Hematopoietic multipotent progenitor cell treated with erythropoietin and hydrocortisone succinate and interleukin-3 and kit ligand, for 8 days (in vitro differentiated cells): ENCODE data around the gene HOXC6.
A peak's percentile ranks its signal among the peaks of the same experiment; 100 is the strongest.
"Not testable (repeated sequence)": the region's sequence is repeated elsewhere in the genome, so short reads cannot be mapped to it uniquely, and the experiment has no call there.

ENCODE experiments used
- DNase-seq: peaks from one replicate; pipeline ENCODE4 v3.0.0-alpha.2; 2015

Gene HOXC6

DNA sequence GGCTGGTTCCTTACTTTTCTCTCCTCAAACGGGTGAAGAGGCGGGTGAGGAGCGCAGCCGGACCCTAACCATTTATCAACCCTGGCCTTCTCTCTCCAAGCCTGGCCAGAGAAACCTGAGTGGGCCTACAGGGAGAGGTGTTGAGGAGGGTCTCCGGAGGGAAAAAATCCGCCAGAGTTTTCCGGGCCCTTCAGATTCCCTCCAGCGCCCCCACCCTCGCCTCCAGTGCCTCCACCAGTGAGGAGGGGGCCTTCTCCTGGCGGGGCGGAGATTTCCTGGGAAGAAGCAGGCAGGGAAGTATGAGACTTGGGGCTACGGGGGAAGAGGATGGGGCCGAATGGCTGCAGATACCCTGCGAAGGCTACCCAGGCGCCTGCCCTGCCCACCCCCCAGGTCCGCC is 3.2 kb downstream of the HOXC6 start:
- DNase-seq, result no peak

- DNase-seq, result no peak
Measured at GRCh38 chr12:54032086-54032619, 3.9 kb downstream of the HOXC6 start.

DNA sequence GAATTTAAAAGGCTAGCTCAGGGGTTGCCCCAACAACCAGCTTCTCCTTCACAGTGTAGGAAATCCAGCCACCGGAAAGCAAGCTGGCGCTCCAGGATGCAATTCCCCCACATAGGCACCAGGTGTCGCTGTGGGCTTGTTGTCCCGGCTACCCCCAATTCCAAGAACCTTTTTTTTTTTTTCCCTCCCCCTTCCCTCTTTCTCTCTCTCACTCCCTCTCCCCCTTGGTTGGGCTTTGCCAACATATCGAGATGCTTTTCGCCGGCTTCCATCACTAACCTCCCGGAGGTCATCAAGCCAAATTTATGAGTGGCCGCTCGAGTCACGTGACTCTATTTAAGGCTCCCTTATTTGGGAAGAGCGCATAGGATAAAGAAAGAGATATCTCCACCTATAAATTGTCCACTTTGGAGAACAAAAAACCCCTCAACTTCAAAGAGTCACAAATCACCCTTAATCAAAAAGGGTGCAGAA is 4.4 kb downstream of the HOXC6 start, which contains the start of gene HOXC5:
Gene HOXC5 (plus strand): TSS at position 424 of the 474 bp plus-strand sequence. CDS start 73 bp downstream, outside the sequence.
- peak; percentile 63 for DNase-seq

DNA sequence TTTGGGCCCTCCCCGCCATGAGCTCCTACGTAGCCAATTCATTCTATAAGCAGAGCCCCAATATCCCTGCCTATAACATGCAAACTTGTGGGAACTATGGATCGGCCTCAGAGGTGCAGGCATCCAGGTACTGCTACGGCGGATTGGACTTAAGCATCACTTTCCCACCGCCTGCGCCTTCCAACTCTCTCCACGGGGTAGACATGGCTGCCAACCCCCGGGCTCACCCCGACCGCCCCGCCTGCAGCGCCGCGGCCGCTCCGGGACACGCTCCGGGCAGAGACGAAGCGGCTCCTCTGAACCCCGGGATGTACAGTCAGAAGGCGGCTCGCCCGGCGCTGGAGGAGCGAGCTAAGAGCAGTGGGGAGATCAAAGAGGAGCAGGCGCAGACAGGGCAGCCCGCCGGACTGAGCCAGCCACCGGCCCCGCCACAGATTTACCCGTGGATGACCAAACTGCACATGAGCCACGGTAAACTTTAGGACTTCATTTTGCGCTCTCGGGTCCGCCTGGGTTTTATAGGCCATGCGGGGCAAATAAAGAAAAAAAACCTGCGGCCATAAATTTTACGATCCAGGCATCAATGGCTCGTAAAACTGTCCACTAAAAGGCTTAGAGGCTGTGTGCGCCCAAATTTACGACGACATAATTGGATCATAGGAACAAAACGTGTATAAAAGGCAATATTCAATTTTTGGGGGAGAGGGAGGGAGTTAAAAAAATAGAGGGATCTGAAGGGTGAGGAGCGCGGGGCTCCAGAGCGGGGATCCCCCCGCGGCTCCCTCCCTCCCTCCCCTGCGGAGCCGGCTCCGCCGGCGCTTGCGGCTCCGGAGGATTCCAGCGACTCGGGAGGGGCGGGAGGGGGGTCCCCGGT is 5.1 kb downstream of the HOXC6 start:
- no peak for DNase-seq

GRCh38 chr12:54033980-54034784 is 5.9 kb downstream of the HOXC6 start:
- no peak for DNase-seq

- no peak for DNase-seq
Measured at GRCh38 chr12:54034785-54035310, 6.6 kb downstream of the HOXC6 start.

DNA sequence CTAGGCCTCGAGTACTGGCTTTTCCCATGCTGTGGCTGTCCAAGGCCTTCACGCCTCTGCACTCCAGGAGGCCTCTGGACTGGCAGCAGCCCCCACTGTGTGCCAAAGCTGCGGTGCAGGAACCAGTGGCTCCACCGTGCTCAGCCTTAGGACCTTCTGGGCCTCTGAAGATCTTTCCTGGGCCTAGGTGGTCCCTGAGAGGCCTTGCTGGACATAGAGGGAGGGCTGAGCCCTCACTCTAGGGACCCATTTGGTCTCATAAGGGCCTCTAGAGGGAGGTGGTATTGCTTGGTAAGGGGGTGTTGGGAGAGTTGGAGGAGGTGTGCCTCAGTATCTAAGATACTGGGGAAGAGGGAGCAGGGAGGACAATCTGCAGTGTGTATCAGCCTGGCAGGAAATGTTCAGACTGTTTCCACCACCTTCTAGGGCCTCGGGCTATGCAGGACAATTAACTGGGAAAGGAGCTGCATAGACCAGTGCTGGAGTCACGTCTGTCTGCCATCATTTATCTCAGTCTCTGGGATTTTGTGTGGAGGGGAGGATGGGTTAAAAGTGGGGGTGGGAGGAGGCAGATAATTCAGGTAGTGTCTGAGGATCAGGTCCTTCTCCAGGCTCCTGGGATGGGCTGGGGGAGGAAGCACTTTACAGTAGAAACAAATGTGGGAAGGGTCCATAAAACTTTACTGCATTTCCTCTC is 7.5 kb downstream of the HOXC6 start:
- DNase-seq, result no peak

DNA sequence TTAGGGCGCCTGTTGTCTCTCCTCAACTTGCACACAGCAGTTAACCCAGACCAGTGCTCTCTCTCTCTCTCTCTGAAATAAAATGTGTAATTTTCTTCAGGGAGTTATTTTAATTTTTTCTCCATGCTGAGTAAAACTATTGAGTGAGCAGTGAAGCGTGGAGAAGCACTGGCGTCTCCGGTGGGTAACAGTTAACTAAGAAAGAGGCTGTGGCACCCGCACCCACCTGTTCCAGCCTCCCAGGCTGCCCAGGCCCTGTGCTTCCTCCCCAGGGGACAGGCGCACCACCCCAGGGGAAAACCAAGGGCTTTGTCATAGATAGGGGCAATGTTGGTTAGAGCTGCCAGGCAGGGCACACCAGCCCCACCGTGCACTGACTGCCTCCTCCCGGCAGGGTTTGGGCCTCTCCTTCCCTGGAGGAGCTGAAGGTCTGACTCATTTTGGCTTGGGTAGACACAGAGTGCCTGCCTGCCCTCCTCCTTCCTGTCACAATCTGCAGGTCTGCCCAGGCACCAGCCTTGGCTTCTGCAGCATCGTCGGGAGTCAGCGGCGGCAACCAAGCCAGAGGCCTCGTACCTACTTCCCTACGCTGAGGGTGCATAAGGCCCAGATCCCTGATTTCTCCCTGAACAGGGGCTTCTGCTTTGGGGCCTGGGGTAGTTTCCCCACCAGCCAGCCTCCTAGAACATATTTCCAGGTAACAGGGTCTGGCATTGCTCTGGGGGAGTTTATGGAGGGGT is 8.6 kb downstream of the HOXC6 start:
- DNase-seq, result no peak

- no peak for DNase-seq
Measured at GRCh38 chr12:54037360-54038283, 9.4 kb downstream of the HOXC6 start.

GRCh38 chr12:54038284-54038870 is 10.1 kb downstream of the HOXC6 start:
- no peak for DNase-seq

DNA sequence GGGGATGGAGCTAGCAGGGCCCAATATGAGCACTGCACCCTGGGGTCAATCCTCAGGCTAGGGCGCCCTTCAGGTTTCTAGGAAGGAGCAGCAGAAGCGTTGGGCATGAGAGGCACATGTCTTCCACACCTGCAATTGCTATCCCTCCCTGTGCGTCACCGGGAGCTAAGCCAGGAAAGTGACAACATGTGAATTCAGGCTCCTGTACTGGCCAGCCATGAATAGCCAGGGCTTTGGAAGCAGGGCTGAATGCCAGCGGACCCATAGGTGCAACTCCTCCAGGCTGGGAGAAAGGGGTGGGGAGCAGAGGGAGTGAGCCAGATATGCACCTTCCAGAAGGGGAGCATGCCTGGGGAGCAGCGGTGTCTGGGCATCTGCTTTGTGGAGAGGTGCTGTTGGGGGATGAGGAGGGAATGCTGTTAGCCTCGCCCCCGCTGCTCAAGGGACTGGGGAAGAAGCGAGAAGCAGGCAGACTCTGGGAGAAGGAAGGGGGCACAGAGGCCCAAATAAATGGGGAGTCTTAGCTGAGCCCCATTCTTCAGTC is 10.7 kb downstream of the HOXC6 start:
- no peak for DNase-seq

DNA sequence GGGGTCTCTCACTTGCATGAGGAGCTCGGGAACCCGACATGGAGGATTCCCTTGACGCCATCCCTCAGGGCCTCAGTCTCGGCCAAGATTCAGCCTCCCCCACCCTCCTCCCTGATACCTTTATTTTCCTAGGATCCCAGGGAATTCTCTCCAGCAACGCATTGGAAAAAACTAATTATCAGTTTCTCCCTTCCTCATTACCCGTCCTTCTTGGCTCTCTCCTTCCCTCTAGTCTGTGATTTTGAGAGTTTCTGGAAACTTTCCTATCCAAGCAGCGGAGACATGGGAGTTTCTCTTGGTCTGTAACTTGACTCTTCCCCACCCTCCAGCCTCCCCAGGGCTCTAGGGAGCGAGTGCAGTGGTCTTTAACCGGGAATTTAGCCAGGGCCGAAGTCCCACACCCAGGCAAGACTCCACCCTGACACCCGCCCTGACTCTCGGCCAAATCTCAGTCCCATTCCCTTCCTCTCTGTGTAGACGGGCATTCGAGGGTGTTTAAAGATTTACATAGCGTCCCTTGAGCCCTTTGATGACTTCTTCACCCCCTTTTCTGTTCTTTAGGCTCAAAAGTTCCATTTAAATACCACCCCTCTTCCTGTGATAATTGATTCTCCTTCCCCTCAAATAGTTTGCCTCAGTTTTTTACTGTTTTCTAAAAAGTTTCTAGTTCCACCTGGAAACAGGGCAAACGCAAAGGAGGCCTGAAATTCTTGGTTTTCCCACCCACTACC is 11.3 kb downstream of the HOXC6 start:
- no peak for DNase-seq

DNA sequence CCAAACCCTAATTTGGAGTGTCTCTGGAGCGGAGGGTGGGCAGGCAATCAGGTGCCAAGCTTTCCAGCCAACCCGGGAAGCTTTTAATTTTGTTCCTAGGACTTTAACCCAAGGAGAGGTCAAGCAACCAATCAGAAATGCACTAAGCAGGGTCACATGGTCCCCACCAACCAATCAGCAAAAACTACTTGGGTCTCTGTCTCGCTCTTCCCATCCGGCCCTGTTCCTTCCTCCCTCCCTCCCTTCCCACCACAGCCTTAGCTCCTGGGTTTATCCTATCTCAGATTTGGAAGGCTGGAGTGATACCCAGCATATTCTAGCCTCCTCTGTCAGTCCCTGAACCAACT is 11.9 kb downstream of the HOXC6 start:
- DNase-seq, result no peak

DNA sequence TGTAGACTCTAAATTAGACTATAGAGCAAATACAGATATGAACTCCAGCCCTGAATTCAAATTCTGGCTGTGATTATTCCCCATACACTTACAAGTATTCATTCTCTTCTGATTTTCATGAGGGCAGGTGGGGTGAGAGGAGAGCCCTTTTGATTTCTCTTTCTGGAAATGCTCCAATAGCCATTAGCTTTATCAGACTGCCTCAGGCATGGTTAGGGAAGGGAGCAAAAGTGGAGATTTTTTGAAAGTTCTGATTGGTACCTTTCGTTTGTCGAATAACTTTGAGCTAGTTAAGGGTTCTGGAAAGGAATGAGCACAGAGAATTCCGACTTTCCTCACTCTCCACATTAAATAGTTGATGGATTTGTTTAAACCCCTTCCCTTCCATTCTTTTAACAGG is 12.4 kb downstream of the HOXC6 start:
- DNase-seq, result no peak

GRCh38 chr12:54041097-54041690 is 13.0 kb downstream of the HOXC6 start:
- DNase-seq, result no peak

- DNase-seq, result not testable (repeated sequence)
Measured at GRCh38 chr12:54042033-54042432, 13.8 kb downstream of the HOXC6 start.

DNA sequence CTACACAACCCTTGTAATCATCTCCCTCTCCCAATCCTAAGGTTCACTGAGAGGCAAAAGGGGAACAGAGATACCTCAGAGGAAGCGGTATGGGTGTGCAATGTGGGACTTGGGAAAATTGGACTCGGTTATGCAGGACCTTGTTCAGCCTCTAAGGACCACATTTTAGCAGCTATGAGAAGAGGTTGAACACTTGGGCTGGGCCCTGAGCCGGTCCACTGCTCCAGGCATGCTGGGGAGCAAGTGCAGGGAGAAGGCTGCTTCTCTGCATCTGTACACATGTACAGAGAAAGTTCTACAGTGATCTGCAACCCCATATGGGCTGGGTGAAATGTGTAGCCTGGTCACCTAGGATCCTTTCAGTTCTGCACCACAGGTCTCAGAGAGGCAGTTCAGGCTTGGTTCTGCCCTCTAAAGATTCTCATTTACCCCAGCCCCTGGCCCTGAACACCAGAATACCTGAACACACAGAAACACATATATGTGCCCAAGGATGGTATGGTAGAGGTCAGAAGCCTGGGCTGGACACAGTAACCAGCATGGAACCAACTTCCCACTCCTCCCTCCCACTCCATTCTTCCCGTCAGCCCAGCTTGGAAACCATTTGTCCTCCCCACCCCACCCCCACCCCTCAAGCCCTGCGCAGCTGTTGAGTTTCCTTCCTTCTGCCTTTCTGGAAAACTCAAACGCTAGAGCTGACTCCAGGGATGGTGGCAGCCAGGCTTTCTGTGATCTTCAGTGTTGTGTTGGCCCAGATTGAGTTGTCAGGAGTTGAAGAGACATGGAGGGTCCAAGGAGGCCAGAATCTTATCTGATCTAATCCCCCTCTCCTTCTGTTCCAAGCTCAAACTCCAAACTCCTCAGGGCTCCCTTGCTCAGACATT is 15.0 kb downstream of the HOXC6 start:
- DNase-seq, result no peak
